Activated CD4-positive, alpha-beta T cell treated with anti-CD3 and anti-CD28 coated beads for 4 hours (primary cell): ENCODE data around the gene LETMD1.
"Not testable (repeated sequence)": the region's sequence is repeated elsewhere in the genome, so short reads cannot be mapped to it uniquely, and the experiment has no call there.

ENCODE experiments used
- DNase-seq, 2 donors: peaks; one replicate each; pipeline ENCODE4 v3.0.0-alpha.2; 2020

LETMD1 gene, protein sequence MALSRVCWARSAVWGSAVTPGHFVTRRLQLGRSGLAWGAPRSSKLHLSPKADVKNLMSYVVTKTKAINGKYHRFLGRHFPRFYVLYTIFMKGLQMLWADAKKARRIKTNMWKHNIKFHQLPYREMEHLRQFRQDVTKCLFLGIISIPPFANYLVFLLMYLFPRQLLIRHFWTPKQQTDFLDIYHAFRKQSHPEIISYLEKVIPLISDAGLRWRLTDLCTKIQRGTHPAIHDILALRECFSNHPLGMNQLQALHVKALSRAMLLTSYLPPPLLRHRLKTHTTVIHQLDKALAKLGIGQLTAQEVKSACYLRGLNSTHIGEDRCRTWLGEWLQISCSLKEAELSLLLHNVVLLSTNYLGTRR

DNA sequence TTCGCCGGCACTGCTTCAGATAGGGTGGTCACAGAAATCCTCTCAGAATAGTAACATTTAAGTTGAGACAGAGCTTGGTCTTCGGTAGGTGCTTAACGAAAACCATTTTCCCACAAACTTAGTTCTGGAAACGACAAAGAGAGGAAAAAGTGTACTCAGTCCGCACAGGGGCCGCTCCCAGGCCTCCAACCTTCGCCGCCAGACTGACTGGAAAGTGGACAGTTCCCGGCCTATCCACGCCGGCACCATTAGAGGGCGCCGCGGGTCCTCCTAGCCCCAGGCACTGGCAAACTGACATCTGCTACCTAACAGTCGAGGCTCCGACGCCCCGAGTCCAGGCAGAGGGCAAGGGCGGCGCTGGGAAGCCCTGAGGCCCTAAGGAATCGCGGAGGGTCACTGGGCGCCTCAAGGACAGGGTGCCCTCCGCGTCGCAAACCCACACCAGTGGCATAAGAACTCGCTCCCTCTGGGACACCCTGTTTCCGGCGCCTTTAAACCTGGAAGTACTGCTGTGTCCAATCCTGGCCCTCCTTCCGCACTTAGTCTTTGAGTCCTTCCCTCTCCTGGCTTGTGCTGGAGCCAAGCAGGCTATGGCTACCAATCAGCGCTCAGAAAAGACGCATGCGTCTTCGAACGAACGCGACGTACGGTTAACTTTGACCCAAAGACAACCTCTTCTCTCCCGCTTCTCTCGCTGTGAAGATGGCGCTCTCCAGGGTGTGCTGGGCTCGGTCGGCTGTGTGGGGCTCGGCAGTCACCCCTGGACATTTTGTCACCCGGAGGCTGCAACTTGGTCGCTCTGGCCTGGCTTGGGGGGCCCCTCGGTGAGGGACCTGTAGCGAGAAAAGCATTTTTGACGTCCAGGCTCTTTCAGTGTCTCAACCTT is at the start of gene LETMD1:
Gene LETMD1, plus strand, starts transcription at position 673 of the 886 bp plus-strand sequence. Its CDS starts 30 bp downstream, at position 703.
- DNase-seq = peak; percentile 87 to 88

DNA sequence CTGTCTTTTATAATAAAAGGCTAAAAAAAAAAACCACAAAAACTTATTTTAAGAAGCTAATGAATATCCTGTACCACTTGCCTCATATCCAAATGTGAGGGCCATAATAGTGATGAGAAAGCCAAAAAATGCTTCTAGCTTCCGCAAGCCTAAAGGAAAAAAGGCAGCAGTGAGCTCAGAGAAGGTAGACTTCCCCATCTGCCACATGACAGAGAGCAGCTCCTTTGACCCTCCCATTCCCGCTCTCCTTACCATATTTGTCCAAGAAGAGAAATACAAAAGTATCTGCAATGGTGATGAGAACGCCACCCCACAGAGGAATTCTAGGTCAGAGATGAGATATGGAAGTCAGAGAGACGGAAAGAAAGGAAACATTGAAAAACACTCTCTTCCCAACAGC is 49.0 kb upstream of the LETMD1 start:
- DNase-seq = no peak

DNA sequence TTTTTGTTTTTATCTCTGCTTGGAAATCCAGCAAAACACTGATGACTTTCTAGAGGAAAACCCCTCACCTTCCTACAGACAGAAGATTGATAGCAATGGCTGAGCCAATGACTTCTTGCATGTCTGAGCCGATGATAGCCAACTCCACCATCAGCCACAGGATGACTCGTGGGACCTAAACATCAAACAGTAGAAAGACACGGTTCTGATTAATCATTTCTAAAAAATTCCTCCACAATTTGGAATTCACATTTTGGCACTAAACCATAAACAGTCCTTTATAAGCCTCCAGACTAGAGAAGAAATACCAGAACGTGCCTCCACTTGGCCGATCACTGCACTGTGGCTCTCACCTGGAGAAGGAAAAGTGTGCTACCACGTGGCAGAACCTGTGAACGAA is 47.9 kb upstream of the LETMD1 start:
- no peak for DNase-seq

DNA sequence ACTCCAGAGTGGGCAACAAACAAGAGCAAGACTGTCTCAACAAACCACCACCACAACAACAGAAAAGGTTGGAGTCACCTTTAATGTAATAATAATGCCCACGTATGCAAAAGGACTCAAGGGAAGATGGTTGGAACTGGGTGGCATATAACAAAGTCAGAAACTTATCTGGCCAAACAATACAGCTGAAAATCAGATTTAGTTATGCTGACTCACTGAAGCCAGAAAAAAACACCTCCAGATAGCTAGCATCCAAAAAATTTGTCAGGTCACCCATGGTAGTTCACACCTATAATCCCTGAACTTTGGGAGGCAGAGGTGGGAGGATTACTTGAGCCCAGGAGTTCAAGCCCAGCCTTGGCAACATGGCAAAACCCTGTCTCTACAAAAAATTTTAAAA is 46.3 kb upstream of the LETMD1 start:
- no peak for DNase-seq

DNA sequence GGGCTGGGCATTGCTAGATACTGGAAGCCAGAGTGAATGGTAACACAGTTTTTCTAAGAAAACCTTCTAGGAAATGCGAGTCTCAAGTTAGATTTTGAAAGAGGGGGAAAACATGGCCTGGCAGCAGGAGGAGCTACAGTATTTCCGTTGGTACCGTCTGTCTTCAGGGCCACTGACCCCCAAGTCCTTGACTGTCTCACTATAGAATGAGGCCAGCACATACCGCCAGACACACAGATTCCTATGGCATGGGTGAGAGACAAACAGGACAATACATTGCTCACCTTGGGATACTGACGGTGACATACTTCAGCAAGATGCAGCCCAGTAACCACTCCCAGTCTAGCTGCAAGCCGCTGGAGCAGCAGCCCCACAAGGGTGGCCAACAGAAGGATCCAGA is 43.6 kb upstream of the LETMD1 start:
- no peak for DNase-seq

DNA sequence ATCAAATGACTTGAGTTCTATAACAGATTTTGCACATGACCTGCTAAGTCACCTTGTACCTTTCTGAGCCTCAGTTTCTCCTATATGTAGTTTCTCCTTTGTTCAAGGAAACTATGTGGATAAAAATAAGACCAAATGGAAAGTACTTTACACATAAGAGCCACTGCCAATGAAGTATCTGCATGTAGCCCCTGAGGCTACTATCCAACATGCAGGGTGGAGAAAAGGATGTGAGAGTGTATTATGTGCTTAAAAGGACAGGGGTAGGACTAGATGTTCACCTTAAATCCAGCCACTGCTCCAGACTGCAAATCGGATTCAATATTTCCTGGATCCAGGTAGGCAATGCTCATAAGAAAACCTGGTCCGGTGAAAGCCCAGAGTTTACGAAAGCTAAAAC is 43.1 kb upstream of the LETMD1 start:
- DNase-seq = no peak

DNA sequence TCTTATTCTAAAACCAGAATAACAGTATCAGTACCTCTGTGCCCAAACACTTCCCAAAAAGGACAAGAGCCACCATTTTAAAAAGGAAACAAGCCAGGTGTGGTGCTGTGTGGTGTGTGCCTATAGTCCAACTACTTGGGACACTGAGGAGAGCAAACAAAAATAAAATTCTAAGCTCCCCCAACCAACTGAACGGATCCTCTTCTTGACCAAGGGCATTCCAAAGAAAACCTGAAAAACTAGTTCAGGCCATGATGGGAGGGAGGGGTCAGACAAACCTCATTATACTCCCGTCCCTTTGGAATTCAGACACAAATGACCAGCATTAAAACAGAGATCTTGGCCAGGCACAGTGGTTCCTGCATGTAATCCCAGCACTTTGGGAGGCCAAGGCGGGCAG is 42.5 kb upstream of the LETMD1 start:
- no peak for DNase-seq

DNA sequence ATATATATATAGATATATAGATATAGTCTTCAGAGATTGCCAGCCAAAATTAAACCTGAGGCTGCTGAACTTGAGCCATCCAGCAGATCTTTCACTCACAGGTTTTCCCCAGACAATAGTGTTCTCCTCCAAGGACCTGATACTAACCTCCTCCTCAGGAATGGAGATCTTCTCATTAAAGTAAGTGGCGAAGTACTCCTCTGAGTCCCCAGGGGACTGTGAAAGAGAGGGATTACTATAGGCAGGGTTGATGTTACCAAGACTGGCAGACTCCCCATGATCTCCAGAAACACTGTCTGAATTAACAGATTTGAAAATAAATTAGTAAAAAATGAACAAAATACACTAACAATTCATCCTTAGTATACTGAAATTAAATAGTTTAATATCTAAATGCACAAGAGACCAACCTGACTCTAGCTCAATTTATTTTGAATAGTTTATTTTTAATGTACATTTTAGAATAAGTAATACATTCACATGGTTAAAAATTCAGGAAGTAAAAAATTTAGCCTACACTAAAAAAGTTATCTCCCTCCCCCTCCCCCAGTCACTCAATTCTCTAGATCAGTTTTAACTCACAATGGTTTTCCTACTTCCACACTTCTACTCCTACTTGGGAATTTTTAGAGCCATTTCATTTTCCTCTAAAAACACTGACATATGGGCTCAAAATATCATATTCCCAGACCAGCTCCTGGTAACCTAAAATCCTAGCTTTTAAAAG is 39.6 kb upstream of the LETMD1 start:
- DNase-seq = no peak

DNA sequence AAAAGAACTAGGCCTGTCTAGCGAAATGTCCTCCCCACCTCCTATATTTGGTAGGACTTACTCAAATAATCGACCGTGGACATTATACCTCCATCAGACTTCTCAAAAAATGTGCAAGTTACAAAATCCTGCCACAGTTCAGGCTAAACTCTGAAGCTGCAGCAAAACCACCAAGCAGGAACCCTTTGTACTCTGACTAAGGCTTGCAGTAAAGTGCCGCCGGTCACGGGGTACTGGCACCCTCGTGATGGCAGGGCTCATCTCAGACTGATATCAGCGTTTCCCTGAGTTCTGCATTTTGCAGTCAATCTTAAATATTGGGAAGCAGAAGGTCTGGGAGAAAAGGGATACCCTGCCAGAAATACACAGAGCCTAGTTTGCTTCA is 39.1 kb upstream of the LETMD1 start:
- peak; percentile 50 to 51 for DNase-seq

DNA sequence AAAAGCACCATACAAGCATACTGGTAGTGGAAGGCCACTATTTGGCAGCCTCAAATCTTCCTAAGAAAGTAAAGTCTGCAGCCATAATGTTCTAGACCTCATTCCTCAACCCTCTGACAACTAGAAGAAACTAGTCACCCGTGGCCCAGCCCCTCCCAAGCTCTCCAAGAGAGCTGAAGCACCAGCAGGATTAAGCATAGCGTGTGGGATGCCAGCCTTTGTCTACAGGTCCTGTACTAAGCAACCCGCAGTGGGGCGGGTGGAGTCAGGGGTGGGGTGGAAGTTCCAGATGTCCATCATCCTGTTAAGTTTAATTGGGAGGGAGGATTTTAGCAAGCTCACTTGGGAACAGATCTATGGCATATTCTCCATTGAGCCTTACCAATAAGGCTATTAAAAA is 36.2 kb upstream of the LETMD1 start:
- DNase-seq = no peak

DNA sequence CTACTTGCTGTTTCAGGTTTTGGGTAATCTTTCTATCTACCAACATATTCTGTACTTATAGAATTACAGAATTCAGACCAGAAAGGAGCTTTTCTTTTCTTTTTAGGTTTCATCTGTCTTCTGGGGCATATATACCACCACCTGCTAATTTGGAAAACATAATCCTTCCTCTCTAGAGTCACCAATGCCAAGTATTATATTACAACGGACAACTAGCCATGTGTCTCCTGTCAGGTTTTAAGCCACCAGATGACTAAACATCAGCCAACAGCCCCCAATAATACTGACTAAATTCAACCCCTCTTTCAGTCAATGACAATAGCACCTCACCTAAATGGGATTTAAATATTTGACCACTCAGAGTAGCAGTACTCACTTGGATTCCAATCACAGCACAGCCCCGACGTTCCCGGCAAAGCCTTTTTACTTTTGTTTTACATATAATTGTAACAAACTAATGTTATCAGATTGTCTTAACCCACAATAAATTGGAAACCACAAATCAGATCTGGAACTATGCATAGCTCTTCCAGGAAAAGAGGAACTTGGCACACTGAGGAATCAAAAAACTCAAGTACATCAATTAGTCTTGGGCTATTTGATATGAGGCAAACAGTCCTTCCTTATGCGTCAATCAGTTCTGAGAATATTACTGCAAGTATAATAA is 35.4 kb upstream of the LETMD1 start:
- DNase-seq = no peak

DNA sequence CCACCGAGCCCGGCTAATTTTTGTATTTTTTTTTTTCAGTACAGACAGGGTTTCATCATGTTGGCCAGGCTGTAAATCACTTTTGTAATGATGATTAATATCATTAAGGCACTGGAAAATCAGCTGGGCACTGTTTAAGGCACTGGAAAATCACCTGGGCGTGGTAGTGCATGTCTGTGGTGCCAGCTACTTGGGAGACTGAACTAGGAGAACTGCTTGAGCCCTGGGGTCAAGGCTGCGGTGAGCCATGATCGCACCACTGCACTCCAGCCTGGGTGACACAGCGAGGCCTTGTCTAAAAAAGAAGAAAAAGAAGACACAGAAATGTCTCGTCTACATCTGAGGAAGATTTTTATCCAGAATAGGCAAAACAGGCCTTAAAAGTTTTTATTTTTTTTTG is 34.7 kb upstream of the LETMD1 start:
- no peak for DNase-seq

DNA sequence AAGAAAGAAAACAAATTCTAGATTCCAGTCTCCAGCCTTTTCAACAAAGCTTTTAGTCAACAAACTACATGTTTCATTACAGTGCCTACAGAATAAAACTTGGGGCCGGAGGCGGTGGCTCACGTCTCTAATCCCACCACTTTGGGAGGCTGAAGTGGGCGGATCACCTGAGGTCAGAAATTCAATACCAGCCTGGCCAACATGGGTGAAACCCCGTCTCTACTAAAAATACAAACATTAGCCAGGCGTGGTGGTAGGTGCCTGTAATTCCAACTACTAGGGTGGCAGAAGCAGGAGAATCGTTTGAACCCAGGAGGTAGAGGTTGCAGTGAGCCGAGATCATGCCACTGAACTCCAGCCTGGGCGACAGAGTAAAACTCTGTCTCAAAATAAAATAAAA is 33.7 kb upstream of the LETMD1 start:
- DNase-seq = not testable (repeated sequence)

DNA sequence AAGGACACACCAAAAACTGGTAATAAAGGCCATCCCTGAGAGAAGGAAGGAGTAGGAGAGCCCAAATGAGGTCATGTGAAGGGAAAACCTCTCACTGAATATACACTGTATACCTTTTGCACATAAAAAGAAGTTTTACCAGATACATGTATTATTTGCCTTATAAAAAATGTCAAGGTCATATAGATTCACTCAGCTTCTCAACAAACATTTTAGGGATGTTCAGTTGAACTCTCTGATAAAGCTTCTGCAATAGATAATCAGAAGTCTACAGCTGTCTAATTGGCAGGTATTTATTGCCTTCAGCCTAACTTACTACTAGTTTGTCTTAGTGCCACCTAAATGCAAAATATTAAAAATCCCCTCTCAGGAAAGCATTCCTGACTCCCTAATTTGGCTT is 30.7 kb upstream of the LETMD1 start:
- DNase-seq = no peak

DNA sequence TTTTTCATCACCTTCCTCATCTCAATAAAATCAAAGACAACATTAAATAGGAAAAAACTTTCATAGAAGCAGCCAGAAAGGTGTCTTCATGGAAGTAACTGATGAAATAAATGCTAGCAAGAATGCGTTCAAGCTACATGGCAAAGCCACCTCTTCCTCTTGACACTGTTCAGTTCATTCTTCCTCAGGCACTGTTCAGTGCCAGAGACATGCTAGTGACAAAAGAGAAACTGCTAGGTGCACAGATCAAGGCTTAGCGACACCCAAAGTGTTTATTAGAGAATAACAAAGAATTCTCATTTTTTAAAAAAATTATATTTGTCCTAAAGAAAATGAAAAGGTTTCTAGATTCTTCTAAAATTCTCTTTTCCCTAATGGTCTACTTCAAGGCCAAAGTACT is 29.2 kb upstream of the LETMD1 start:
- DNase-seq = no peak

DNA sequence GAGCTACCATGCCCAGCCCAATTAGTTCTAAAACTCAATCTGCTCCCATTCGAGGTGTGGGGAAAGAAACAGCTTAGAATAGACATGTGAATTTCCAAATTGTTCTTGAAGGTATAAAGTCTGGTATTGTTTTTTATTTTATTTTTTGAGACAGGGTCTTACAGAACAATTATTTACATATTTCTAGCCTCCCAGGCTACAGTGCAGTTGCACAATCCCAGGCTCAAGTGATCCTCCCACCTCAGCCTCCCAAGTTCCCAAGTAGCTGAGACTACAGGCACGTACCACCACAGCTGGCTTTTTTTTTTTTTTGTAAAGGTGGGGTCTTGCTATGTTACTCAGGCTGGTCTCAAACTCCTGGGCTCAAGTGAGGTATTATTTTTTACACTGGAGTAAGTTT is 28.2 kb upstream of the LETMD1 start:
- no peak for DNase-seq

DNA sequence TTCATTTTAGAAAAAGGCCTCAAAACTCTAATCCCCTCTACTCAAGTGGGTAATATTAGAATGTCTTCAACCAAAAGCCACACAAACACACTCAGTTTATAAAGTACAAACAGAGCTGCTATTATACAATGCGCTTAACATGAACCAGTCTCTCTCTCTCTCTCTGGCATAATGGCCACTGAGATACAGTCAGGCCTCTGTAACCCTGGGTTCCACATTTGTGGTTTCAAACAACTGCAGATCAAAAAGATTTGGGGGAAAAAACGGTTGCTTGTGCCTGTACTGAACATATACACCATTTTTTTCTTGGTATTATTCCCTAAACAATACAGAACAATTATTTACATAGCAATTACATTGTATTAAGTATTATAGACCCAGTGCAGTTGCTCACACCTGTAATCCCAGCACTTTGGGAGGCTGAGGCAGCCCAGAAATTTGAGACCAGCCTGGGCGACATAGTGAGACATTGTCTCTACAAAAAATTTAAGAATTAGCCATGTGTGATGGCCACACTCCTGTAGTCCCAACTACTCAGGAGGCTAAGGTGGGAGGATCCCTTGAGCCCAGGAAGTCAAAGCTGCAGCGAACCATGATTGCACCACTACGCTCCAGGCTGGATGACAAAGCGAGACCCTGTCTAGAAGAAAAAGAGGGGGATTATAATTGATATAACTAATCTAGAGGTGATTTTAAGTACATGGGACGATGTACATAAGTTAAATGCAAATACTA is 27.5 kb upstream of the LETMD1 start:
- DNase-seq = no peak

DNA sequence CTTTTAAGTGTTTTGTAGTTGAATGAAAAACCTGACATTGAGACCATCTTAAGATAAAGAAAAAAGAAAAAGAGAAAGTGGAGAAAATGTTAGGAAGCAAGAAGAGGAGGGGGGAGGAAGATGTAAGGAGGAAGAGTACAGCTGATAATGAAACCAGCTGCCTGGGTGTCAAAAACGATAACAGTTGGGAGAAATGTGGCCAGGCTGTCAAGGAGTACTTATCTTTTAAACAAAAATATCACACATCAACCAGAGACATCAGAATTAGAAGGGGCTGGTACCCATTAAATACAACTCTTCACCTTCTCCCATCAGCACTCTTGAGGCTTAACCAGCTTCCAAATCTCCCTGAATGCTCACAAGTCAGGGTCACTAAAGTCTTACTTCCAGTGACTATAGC is 26.4 kb upstream of the LETMD1 start:
- no peak for DNase-seq

DNA sequence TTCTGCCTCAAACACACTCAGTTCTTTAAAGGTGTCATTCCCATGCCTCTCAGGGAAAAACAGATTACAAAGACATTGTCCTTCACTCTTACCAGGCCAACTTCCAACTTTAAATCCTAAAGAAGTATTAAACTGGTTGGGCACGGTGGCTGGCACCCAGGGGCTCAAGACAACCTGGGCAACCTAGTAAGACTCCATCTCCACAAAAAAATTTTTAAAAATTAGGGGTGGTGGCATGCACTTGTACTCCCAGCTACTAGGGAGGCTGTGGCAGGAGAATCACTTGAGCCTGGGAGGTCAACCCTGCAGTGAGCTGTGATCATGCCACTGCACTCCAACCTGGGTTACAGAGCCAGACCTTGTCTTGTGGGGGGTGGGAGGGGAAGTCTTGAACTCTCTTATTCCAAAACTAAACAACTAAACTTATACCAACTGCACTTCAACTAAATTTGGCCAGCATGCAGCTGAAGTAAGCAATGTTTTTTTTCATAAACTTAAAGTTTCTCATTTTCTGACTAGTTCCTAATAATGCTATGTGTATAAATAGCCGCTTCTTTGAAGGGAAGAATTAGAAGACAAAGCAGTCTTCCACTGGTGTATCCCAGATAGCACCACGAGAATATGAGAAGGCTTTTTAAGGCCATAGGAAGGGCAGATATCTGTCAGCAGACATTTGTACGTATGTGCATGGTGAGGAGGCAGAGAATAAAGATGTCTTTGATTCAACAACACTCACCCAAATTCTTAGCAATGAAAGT is 24.3 kb upstream of the LETMD1 start:
- DNase-seq = no peak

DNA sequence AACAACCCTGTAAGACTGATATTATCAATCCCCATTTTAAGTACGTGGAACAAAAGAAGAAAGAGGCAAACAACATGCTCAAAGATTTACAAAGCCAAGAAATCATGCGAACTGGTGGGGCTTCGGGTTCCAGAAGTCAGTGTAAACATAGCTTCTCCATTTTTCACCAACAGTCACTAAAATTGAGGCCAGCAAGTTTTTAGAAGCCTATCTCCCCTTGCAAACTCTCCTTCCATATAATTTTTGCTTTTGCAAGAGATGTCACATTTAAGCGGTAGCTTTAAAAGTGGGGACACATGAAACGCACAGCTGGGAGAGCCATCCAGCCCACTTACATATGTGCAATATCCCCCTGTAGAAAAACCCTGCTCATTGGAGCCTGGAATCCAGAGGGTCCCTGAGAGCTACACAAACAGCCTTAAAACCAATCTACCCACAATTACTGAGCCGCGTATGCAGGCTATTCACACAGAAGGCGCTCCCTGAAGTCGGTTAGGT is 22.7 kb upstream of the LETMD1 start:
- peak in 1 of 2 donors; percentile 4 for DNase-seq
